A673 (cell line): Measurements from ENCODE around the gene WNT4.

Experiments
- CTCF ChIP-seq: fragments of 300-800, 200-600 bp; sonication (generic); conservative IDR thresholded peaks from 2 replicates; pipeline ENCODE4 v1.5.1; 2017; ENCODE audit warnings: low read depth, mild to moderate bottlenecking, antibody characterized with exemption, low read length, moderate library complexity, mixed read lengths
- EZH2 ChIP-seq: fragments of 200-600 bp; sonication (generic); IDR thresholded peaks from 2 replicates; pipeline ENCODE4 v1.6.1; 2017; ENCODE audit warnings: borderline replicate concordance, low read depth, mild to moderate bottlenecking, mixed read lengths, antibody characterized with exemption, low read length; ENCODE audit not compliant: poor library complexity, severe bottlenecking

GRCh38 chr1:22133247-22133930 lies 9.5 kb downstream of the WNT4 start:
- TF ChIP-seq CTCF (no peak), EZH2 (no peak)
